A549 (cell line): ENCODE results near the gene DISP1. TPM values are rescaled to one million over a fixed set of nuclear protein-coding genes. Genes with fewer than 3 reads are reported as not detected.

Source experiments
- ATAC-seq, 2 experiments: fragments of 200-7000 bp in 1 of 2; fragments of >200 bp in 1 of 2; cut with Nextera tagmentation in 1 of 2; cut with Tn5 transposase in 1 of 2; 3 replicates each; pipeline versions ENCODE4 v1.8.0 to v1.9.1; 2018 to 2020; ENCODE audit warnings: mild to moderate bottlenecking in 1 of 2, moderate library complexity in 1 of 2
- CTCF ChIA-PET: fragments of 300-600 bp; sonication (Branson Sonifier 250); formaldehyde crosslinking; extraction: SDS; loops from one replicate; lab custom pipeline; 2021; ENCODE audit warnings: antibody characterized with exemption, inconsistent platforms; lab: Yijun Ruan, JAX
- POLR2A ChIA-PET: fragments of 350-600 bp; formaldehyde crosslinking; extraction: SDS; loops from one replicate; lab custom pipeline; 2021; ENCODE audit warnings: antibody characterized with exemption, inconsistent platforms; lab: Yijun Ruan, JAX
- DNase-seq, 2 experiments: peaks; one replicate each; pipeline versions ENCODE4 v3.0.0 to v3.0.0-alpha.2; 2011 to 2016; ENCODE audit warnings: low read depth in 1 of 2, low spot score in 1 of 2
- FAIRE-seq: peaks from 2 replicates; lab custom pipeline; 2011; peaks lifted over from hg19 to GRCh38; lab: Jason Lieb, UNC
- H3K27ac ChIP-seq, 2 experiments: fragments of >200 bp; sonication (Bioruptor Twin); formaldehyde crosslinking; 3 replicates each; pipeline ENCODE4 v1.5.1; 2016 to 2017
- H3K4me1 ChIP-seq: fragments of >200 bp; sonication (Bioruptor Twin); formaldehyde crosslinking; 3 replicates; pipeline ENCODE4 v1.6.1; 2016
- H3K4me2 ChIP-seq: fragments of >200 bp; sonication (Bioruptor Twin); formaldehyde crosslinking; 3 replicates; pipeline ENCODE4 v1.6.1; 2016
- H3K4me3 ChIP-seq: fragments of >200 bp; sonication (Bioruptor Twin); formaldehyde crosslinking; 3 replicates; pipeline ENCODE4 v1.5.1; 2016
- H3K9me3 ChIP-seq: fragments of >200 bp; sonication (Bioruptor Twin); formaldehyde crosslinking; 3 replicates; pipeline ENCODE4 v1.6.1; 2016
- CBX2 ChIP-seq: fragments of 200-600 bp; sonication (generic); IDR thresholded peaks from 2 replicates; pipeline ENCODE4 v1.6.1; 2016; ENCODE audit warnings: low read depth, mild to moderate bottlenecking, borderline replicate concordance
- CHD2 ChIP-seq: fragments of 150-350 bp; IDR thresholded peaks from 2 replicates; pipeline ENCODE4 v1.6.1; 2014; ENCODE audit warnings: low read length; ENCODE audit not compliant: partially characterized antibody
- E2F6 ChIP-seq: IDR thresholded peaks from 2 replicates; pipeline ENCODE4 v1.6.1; 2012; ENCODE audit warnings: low read depth, borderline replicate concordance
- EHF ChIP-seq: fragments of 250-450 bp; sonication (Bioruptor Pico); IDR thresholded peaks from 2 replicates; pipeline ENCODE4 v1.5.0; 2020; ENCODE audit warnings: mild to moderate bottlenecking
- EHMT2 ChIP-seq: fragments of 200-600 bp; sonication (generic); IDR thresholded peaks from 2 replicates; pipeline ENCODE4 v1.6.1; 2016; ENCODE audit warnings: antibody characterized with exemption, low read depth, mild to moderate bottlenecking, moderate library complexity
- ELK1 ChIP-seq: fragments of 150-350 bp; IDR thresholded peaks from 2 replicates; pipeline ENCODE4 v1.6.1; 2014; ENCODE audit warnings: low read depth, mild to moderate bottlenecking, low read length
- EP300 ChIP-seq, 2 experiments: fragments of >200 bp; sonication (Bioruptor Twin); formaldehyde crosslinking; IDR thresholded peaks; 2 replicates in 1 of 2; 3 replicates in 1 of 2; pipeline ENCODE4 v1.6.1; 2016 to 2017
- FOXS1 ChIP-seq: fragments of 250-450 bp; sonication (Bioruptor Pico); IDR thresholded peaks from 2 replicates; pipeline ENCODE4 v1.5.0; 2020; ENCODE audit warnings: mild to moderate bottlenecking, moderate library complexity
- GATA3 ChIP-seq: IDR thresholded peaks from 2 replicates; pipeline ENCODE4 v1.6.1; 2012; ENCODE audit warnings: borderline replicate concordance
- HDAC2 ChIP-seq: fragments of 200-600 bp; sonication (generic); IDR thresholded peaks from 2 replicates; pipeline ENCODE4 v1.6.1; 2016
- HMGXB4 ChIP-seq: fragments of 250-450 bp; sonication (Bioruptor Pico); IDR thresholded peaks from 2 replicates; pipeline ENCODE4 v1.5.0; 2021; ENCODE audit warnings: mild to moderate bottlenecking, moderate library complexity, borderline replicate concordance
- HOXB5 ChIP-seq: fragments of 250-450 bp; sonication (Bioruptor Pico); IDR thresholded peaks from 2 replicates; pipeline ENCODE4 v1.5.0; 2020; ENCODE audit warnings: mild to moderate bottlenecking, moderate library complexity
- JUN ChIP-seq, 2 experiments: fragments of >200 bp; sonication (Bioruptor Twin); formaldehyde crosslinking; IDR thresholded peaks; 2 replicates in 1 of 2; 3 replicates in 1 of 2; pipeline ENCODE4 v1.6.1; 2016 to 2017
- JUNB ChIP-seq: fragments of >200 bp; sonication (Bioruptor Twin); formaldehyde crosslinking; IDR thresholded peaks from 2 replicates; pipeline ENCODE4 v1.6.1; 2016
- MAX ChIP-seq: IDR thresholded peaks from 2 replicates; pipeline ENCODE4 v1.6.1; 2012
- MAZ ChIP-seq: fragments of 150-350 bp; IDR thresholded peaks from 2 replicates; pipeline ENCODE4 v1.6.1; 2014; ENCODE audit warnings: antibody characterized with exemption, low read depth, low read length, borderline replicate concordance
- NPAS2 ChIP-seq: fragments of 250-450 bp; sonication (Bioruptor Pico); IDR thresholded peaks from 2 replicates; pipeline ENCODE4 v1.8.0; 2022; ENCODE audit warnings: mild to moderate bottlenecking, moderate library complexity, borderline replicate concordance
- NR3C1 ChIP-seq: fragments of >200 bp; sonication (Bioruptor Twin); formaldehyde crosslinking; IDR thresholded peaks from 3 replicates; pipeline ENCODE4 v1.6.1; 2017
- RAD21 ChIP-seq, 2 experiments: fragments of >200 bp in 1 of 2; sonication (Bioruptor Twin) in 1 of 2; formaldehyde crosslinking in 1 of 2; IDR thresholded peaks in 1 of 2; conservative IDR thresholded peaks in 1 of 2; 2 replicates in 1 of 2; 3 replicates in 1 of 2; pipeline ENCODE4 v1.6.1; 2012 to 2018; ENCODE audit warnings: inconsistent platforms in 1 of 2
- RFX5 ChIP-seq: fragments of 450-650 bp; IDR thresholded peaks from 2 replicates; pipeline ENCODE4 v1.7.1; 2014; ENCODE audit warnings: antibody characterized with exemption, mild to moderate bottlenecking, moderate library complexity
- SMC3 ChIP-seq: fragments of >200 bp; sonication (Bioruptor Twin); formaldehyde crosslinking; IDR thresholded peaks from 3 replicates; pipeline ENCODE4 v1.6.1; 2018; ENCODE audit warnings: inconsistent platforms
- TP53 ChIP-seq: fragments of 250-450 bp; sonication (Bioruptor Pico); IDR thresholded peaks from 2 replicates; pipeline ENCODE4 v1.5.0; 2021; ENCODE audit warnings: mild to moderate bottlenecking, moderate library complexity
- USF2 ChIP-seq: fragments of 450-650 bp; IDR thresholded peaks from 2 replicates; pipeline ENCODE4 v1.6.1; 2014; ENCODE audit warnings: antibody characterized with exemption
- ZFP36 ChIP-seq: fragments of 450-650 bp; IDR thresholded peaks from 2 replicates; pipeline ENCODE4 v1.6.1; 2014; ENCODE audit warnings: borderline replicate concordance; ENCODE audit not compliant: partially characterized antibody
- ZNF302 ChIP-seq: fragments of 250-450 bp; sonication (Bioruptor Pico); IDR thresholded peaks from 2 replicates; pipeline ENCODE4 v1.9.0; 2021; ENCODE audit warnings: inconsistent platforms, mild to moderate bottlenecking, moderate library complexity
- ZSCAN20 ChIP-seq: fragments of 250-450 bp; sonication (Bioruptor Pico); IDR thresholded peaks from 2 replicates; pipeline ENCODE4 v1.8.0; 2022; ENCODE audit warnings: mild to moderate bottlenecking, moderate library complexity
- WGBS: methylation state at CpG from one replicate; pipeline ENCODE4 v1.1.6; 2017; ENCODE audit errors: missing lambda C conversion rate; 5-methylcytosine and 5-hydroxymethylcytosine counted together
- polyA plus RNA-seq, 4 experiments: library from polyadenylated mRNA; depleted of rRNA in 3 of 4; stranded (reverse); fragments of >200 nt; fragmentation: RNase III in 1 of 4; extraction: RNeasy Plus Mini Kit Qiagen cat#74134 plus additional on column Dnase treatment in 1 of 4; gene quantifications; 2 replicates in 3 of 4; 3 replicates in 1 of 4; pipeline ENCODE4 v1.2.3, GENCODE V29; 2011 to 2017

The DISP1 gene
- polyA plus RNA-seq, 2 of the 4 experiments (the other 2 are of a cell fraction) = 1.2 to 5.1 TPM

GRCh38 chr1:222767152-222767571 is 47.7 kb upstream of the DISP1 start:
- no peaks in the 10 kb centered on the region for H3K4me1 ChIP-seq
- H3K4me2 ChIP-seq = no peak overlapping the region
- H3K27ac ChIP-seq = no peak overlapping the region
- no peak for FAIRE-seq
- H3K4me3 ChIP-seq = no peak overlapping the region
- whole genome bisulfite sequencing = 42% methylated on average over 5 of the region's 5 CpGs
- TF ChIP-seq NR3C1 (no peak), HOXB5 (CRISPR knock-in tag) (no peak), ZNF302 (CRISPR knock-in tag) (no peak), ELK1 (no peak), JUN (IDR thresholded peaks at IDR 0.05) (no peak), FOXS1 (no peak), RFX5 (no peak), E2F6 (no peak)
- ATAC-seq = no peak
- peaks cover 20% of the 10 kb centered on the region for H3K9me3 ChIP-seq
- ChIA-PET POLR2A (no interaction called here), CTCF (interaction anchor here (0.8 to 1.0 kb wide), 2 partner anchors 9 to 13 kb away, joined by 3 read pairs; no protein-coding TSS in a partner anchor)
- no peak for DNase-seq

GRCh38 chr1:222768592-222768991 is 46.2 kb upstream of the DISP1 start:
- H3K27ac ChIP-seq = no peak overlapping the region
- CTCF ChIA-PET = interaction anchor here (0.7 to 1.4 kb wide), 4 partner anchors 13 to 354 kb away, joined by 3 to 4 read pairs (median 3); no protein-coding TSS in a partner anchor
- peaks cover 20% of the 10 kb centered on the region for H3K9me3 ChIP-seq
- DNase-seq = no peak
- no peak for ATAC-seq
- H3K4me1 ChIP-seq = no peaks in the 10 kb centered on the region
- TF ChIP-seq GATA3 (no peak), HDAC2 (no peak)
- TF ChIP-seq, all 56 proteins: peak for 0
- no peak for FAIRE-seq
- no peak overlapping the region for H3K4me2 ChIP-seq
- POLR2A ChIA-PET = no interaction called here
- H3K4me3 ChIP-seq = no peak overlapping the region

GRCh38 chr1:222769181-222769580 is 45.7 kb upstream of the DISP1 start:
- H3K27ac ChIP-seq = no peak overlapping the region
- H3K4me1 ChIP-seq = no peaks in the 10 kb centered on the region
- TF ChIP-seq NPAS2 (CRISPR knock-in tag) = no peak
- TF ChIP-seq RAD21 (conservative IDR thresholded peaks at IDR 0.05 in 1 of 2, IDR thresholded peaks at IDR 0.05 in 1 of 2) = peak in 1 of 2 experiments; percentile 15; a peak in 1 of 5 replicates
- TF ChIP-seq, all 56 proteins: peak for 1
- ATAC-seq (no peak), DNase-seq (peak in 1 of 2 experiments; percentile 33), FAIRE-seq (no peak)
- 33% methylated on average over 1 of the region's 1 CpG for WGBS
- CTCF ChIA-PET = interaction anchor here (0.7 to 1.4 kb wide), 4 partner anchors 14 to 354 kb away, joined by 3 to 4 read pairs (median 3); no protein-coding TSS in a partner anchor
- H3K4me2 ChIP-seq = no peak overlapping the region
- H3K9me3 ChIP-seq = peaks cover 20% of the 10 kb centered on the region
- POLR2A ChIA-PET = no interaction called here
- H3K4me3 ChIP-seq = no peak overlapping the region

GRCh38 chr1:222769971-222770620 is 44.7 kb upstream of the DISP1 start:
- Histone ChIP-seq H3K27ac (no peak overlapping the region), H3K4me1 (no peaks in the 10 kb centered on the region), H3K4me2 (no peak overlapping the region), H3K9me3 (peaks cover 20% of the 10 kb centered on the region), H3K4me3 (no peak overlapping the region)
- TF ChIP-seq EP300 (IDR thresholded peaks at IDR 0.05) (no peak), HOXB5 (CRISPR knock-in tag) (no peak), MAZ (no peak), HMGXB4 (no peak), ZSCAN20 (no peak), EHF (no peak), TP53 (CRISPR knock-in tag) (no peak), ZFP36 (no peak), MAX (no peak), EHMT2 (no peak), HDAC2 (no peak), CHD2 (no peak), JUNB (no peak), USF2 (no peak), SMC3 (no peak), CBX2 (no peak)
- no peak for FAIRE-seq
- ATAC-seq = no peak
- ChIA-PET CTCF (interaction anchor here (1.3 kb wide), 1 partner anchor 320 kb away, joined by 3 read pairs; no protein-coding TSS in a partner anchor), POLR2A (no interaction called here)
- WGBS = 51% methylated on average over 2 of the region's 2 CpGs
- no peak for DNase-seq
